Omental fat pad (tissue), 4 donors: Measurements from ENCODE around the gene DTX3. TPM values are rescaled to one million over a fixed set of nuclear protein-coding genes. Genes with fewer than 3 reads are reported as not detected.

Source experiments
- ATAC-seq: fragments of 150-250 bp; one replicate; pipeline ENCODE4 v1.9.1; 2016; ENCODE audit warnings: mild to moderate bottlenecking, moderate library complexity; ENCODE audit not compliant: low FRiP score
- DNase-seq: peaks from one replicate; pipeline ENCODE4 v3.0.0-alpha.2; 2019; ENCODE audit warnings: low spot score
- CTCF ChIP-seq, 3 donors: fragments of 450-650 bp; IDR thresholded peaks; one replicate each; pipeline ENCODE4 v1.5.1; 2016 to 2017; ENCODE audit warnings: antibody characterized with exemption in 3 of 3, mild to moderate bottlenecking in 3 of 3, moderate library complexity in 2 of 3
- total RNA-seq, 4 donors: library from RNA; depleted of rRNA; stranded (reverse); fragments of >200 nt; gene quantifications; one replicate each; pipeline ENCODE4 v1.1.0, GENCODE V29; 2016

DTX3 gene
- total RNA-seq, 4 donors from 2014 or later = 8.0 to 21.7 (median 13.3) TPM

- no peak for TF ChIP-seq CTCF (IDR thresholded peaks at IDR 0.05)
- DNase-seq (no peak), ATAC-seq (no peak)
These were observed 26.5 kb upstream of the DTX3 start for GRCh38 chr12:57577981-57578758.

- no peak for ATAC-seq
- DNase-seq = no peak
- TF ChIP-seq CTCF (IDR thresholded peaks at IDR 0.05) = no peak
These were observed 25.6 kb upstream of the DTX3 start for GRCh38 chr12:57579011-57579410.

GRCh38 chr12:57579677-57580465 lies 24.8 kb upstream of the DTX3 start:
- no peak for TF ChIP-seq CTCF (IDR thresholded peaks at IDR 0.05)
- ATAC-seq = no peak
- DNase-seq = no peak

- DNase-seq (no peak), ATAC-seq (no peak)
- TF ChIP-seq CTCF (IDR thresholded peaks at IDR 0.05) = no peak
These were observed 24.2 kb upstream of the DTX3 start for GRCh38 chr12:57580466-57580795.

- ATAC-seq = no peak
These were observed 22.8 kb upstream of the DTX3 start for GRCh38 chr12:57581802-57582201.

GRCh38 chr12:57582440-57582839 lies 22.2 kb upstream of the DTX3 start:
- DNase-seq (no peak), ATAC-seq (no peak)
- TF ChIP-seq CTCF (IDR thresholded peaks at IDR 0.05) = no peak

More at GRCh38 chr12:57581802-57582201, 22.8 kb upstream of the DTX3 start:
- DNase-seq = no peak
- no peak for TF ChIP-seq CTCF (IDR thresholded peaks at IDR 0.05)
